KG1 (cell line): ENCODE results near the gene ZNF438.

Source experiments
- DNase-seq: peaks from one replicate; lab custom pipeline; 2025; lab: John Stamatoyannopoulos, UW

ZNF438 gene

DNA sequence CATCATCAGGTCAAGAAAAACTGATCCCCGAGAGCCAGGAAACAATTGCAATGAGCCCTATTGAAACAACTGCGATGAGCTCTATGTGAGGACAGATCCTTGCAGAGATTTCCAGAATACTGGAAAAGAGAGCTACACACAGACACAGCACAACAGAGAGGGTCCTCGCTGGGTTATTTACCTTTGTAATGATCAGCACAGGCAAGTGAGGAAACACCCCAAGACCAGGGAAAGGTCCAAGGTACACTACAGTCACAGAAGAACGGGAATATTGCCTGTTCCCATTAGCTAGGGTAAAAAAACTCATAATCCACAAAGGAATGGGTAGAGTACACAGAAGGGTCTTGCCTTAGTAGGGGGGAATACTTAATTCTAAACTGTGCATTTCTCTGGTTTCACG is 152.7 kb downstream of the ZNF438 start:
- DNase-seq = no peak

DNA sequence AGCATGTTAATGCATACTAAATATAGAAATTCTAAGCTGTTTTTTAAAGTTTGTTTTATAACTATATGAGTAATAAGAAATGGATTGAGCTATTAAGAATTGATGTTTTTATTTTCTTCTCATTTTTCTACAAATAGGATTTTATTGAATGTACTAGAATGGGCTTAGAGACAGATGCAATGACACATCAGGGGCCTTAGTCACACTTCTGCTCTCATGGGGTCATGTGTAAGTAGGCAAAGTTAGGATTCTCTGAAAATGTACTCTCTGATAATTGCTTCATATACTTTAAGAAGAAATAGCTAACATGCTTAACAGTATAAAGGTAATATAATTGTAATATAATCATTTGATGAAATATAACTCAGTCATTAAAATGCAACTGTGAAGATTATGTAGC is 154.6 kb downstream of the ZNF438 start:
- DNase-seq = no peak

DNA sequence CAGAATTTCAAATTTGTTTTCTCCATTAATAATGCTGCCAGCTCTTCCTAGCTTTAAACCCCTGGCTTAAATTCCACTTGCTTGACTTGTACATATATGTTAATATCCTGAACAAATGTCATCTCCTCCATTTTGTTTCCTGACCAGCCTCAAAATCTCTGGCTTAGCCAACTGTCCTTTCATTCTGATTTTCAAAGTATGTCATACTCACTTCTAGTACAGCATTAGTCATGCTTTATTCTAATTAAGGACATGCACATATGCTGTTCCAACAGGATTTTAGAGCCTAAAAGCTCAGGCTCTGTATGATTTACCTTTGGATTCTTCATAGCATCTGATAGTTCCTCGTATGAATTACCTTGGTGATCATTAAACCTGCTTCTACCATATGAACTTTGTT is 158.3 kb downstream of the ZNF438 start:
- DNase-seq = no peak

DNA sequence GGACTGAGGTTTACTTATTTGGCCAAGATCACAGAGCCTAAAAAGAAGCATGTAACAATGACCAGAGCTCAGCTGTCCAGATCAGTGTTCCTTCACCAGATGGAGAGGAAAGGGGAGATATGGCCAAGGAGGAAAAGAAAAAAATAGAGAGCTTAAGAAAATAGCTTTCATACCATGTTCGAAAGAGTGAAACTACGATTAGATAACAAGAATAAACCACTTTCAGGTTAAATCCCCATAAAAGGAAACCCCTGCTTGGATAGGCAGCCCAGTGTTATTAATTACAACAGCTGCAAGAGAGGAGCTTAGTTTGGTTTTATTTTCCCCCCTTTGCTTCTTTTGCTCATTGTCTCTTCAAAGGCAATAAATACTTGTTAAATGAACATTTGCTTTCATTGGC is 160.8 kb downstream of the ZNF438 start:
- no peak for DNase-seq

DNA sequence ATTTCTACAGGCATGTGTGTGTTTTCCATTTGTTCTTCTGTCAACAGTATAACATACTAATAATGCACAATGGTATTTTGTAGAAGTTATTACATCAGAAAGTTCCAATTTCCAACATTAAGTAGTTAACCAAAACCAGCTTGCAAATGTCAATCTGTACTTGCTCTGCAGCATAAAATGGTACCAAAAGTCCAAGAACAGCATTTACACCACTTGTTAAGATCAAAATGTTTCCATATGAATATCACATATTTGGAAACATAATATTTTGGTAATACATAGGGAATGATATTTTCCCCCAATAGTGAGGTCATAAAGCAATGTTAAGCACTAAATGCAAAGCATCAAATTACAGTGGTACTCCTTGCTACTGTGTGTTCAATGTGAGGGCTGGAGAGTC is 162.1 kb downstream of the ZNF438 start:
- no peak for DNase-seq

DNA sequence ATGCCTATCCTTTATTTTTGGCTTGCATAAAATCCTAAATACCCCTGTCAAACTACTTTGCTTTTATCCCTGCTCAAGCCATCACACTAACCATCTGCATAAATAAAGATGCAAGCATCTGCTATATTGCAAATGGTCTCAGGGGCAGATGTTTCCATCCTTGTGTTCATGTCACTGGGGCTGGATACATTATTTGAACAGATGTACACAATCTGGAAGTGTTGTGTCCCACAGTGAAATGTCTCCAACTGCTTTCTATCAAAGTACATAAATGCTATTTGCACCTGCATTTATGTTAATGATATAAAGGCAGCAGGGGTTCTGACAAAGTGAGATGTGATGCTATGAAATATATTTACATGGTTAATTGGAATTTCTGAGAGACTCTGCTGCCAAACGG is 163.1 kb downstream of the ZNF438 start:
- no peak for DNase-seq

DNA sequence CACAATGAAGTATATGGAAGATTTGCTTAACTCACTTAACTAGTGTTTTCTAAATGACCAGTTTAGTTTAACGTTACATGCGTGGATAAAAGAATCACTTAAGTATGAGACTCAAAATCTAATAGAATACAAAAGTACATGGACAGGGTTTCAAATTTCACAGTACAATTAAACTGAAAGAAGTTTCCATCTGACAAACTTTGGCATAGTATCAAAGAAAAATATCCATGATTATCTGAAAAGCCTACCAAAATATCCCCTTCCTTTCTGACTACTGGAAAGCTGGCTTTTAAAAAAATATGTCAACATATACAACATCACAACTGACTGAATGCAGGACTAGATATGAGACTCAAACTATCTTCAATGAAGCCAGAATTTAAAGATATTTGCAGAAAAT is 164.8 kb downstream of the ZNF438 start:
- no peak for DNase-seq

DNA sequence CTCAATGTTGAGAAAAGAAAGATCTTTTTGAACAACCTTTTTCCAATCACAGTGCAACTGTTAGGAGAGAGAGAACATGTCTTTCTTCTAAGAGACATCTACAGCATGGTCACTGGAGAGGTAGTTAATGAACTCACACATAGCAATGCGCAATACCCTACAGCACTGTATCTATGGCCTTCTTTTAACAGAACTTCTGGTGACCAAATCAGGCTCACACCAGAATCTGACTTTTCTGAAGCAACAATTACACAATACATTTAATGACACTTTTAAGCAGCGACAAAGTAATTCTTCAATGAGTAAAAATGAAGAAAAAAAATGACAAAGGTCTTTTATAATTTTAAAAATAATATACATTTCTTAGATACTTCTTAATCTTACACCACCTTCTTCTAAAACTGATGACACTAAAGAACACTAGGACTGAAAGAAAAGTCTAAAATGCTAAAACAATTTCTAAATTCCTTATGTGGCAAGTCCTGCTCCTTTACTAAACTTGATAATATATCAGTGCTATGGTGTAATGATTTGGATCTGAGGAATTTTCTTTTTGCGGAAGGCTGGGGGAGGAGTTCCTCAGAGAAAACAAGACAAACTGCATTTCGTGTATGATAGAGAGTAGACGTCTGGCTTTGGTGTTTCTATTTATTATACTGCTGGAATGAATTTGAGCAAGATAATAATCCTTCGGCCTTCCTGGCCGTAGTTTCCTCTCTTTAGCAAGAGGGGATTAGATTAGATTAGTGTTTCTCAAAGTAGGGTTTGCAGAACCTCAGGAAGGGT is 166.3 kb downstream of the ZNF438 start:
- DNase-seq = no peak

DNA sequence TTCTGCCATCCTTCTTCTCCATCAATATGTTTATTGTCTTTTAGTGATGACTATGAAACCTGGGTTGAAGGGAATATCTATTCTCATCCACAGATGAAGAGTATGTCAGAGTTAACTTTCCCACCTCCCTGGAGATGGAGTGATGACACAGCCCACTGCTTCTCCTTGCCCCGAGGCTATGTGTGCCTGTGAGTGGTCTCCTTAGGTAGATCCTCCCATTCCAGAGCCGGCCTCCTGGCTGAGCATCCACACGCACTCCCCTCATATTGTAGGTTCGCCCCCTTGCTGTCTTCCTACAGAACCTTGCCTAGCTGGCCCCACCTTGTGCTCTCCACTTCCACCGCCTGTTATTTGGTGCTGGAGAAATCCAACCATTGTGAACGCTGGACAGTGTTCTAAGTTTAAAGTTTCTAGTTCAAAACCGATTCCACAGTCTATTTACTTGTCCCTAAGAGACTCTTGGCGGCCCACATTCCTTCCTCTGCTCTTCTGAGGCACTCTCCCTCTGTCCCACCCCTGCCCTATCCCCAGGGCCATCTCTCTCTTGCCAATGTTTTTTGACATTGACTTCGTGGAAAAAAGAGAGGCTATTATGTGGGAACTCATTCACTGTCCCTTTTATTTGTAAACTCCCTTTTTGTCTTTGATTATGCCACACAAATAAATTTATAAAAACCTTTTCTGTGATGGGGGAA is 168.0 kb downstream of the ZNF438 start:
- DNase-seq = no peak

DNA sequence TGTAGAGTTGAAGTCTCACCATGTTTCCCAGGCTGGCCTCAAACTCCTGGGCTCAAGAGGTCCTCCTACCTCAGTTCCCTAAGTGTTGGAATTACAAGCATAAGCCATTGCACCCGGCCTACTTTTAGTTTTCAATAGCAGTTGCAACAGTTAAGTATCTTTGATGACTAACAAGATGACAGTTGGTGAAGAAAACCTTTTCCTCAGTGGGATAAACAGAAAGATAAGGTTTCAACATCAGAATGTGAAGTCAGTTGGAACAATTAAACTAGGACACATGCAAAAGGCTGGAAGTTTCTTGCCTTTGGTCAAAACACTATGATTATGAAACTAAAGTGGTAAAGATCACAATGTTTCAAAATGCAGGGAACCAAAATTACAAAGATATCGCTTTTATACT is 169.2 kb downstream of the ZNF438 start:
- no peak for DNase-seq

DNA sequence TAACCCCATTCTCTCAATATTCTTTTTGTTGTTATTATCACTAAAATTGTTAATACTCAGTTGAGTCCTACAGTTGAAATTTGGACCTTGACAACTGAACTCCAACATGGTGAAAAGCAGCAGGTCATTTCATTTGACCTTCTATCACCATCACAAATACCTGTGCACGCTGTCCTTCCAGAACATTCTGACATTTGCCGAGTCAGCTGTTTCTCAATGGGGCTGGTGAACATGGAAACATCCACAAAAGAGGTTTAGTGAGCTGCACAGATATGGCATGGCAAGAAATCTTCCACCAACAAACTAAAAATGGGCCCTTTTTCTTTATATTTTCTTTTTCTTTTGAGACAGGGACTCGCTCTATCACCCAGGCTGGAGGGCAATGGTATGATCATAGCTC is 169.7 kb downstream of the ZNF438 start:
- no peak for DNase-seq

DNA sequence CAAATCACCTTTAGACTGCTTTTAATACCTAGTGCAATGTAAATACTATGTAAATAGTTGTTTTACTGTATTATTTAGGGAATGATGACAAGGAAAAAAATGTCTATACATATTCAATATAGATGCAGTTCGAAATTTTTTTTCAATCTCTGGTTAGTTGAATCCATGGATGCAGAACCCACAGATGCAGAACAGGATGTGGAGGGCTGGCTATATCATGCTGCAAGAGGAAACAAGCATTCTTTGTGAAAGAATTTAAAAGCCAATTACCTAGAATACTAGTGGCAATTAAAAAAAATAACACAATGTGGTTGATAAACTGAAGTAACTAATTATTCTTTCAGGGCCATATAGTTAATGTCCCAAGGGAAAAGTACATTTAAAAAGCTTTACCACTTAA is 170.4 kb downstream of the ZNF438 start:
- no peak for DNase-seq

DNA sequence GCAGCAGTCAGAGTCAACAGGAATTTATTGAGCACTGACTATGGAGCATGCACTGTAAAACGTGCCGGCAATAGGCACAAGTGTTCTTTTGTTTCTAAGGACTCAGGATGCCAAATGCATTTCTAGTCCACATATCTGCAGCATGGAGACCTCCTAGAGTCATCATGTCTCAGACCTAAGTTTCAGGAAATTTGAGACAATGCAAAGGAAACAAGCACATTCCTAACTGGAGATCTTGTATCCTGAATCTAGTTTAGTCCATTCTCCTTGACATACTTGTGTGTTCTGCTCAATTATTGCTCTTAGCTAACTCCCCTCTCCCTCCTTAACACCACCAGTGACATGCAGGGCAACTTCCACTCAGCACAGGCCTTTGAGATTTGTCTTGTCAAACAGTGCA is 173.2 kb downstream of the ZNF438 start:
- no peak for DNase-seq

DNA sequence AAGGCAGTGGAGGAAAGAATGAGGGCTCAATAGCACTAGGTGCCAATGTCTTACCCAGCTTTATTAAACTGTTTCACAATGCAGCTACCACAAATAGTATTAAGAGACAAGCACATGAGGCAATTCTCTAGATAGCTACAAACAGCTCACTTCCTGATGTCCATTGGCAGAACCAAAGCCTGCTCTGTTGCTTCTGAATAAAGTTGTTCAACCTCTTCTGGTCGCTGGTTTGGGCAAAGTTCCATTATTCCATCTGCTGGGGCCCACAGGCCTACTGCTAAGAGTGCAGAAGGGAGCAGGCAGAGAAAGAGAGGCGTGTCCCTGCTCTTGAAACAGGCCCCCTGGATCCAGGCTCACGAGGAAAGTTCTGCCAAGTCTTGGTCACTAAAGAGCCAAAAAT is 173.9 kb downstream of the ZNF438 start:
- no peak for DNase-seq

DNA sequence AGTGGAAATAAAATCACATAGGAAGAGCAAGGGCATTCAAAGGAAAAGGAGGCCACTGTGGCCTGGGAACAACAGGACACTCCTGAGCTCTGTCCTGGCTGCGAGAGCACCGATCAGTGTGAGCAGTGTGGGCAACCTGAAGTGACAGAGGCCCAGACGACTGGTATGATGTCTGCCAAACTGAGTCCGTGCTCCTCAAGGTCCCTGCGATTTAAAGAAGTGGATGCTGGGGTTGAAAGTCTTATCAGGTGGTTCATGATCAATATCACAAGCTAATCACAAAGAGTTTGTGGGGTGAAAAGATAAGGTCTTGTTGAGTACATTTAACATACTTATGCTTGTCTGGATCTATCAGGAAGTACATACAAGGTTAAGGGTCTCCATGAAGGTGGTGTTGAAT is 176.5 kb downstream of the ZNF438 start:
- DNase-seq = no peak

DNA sequence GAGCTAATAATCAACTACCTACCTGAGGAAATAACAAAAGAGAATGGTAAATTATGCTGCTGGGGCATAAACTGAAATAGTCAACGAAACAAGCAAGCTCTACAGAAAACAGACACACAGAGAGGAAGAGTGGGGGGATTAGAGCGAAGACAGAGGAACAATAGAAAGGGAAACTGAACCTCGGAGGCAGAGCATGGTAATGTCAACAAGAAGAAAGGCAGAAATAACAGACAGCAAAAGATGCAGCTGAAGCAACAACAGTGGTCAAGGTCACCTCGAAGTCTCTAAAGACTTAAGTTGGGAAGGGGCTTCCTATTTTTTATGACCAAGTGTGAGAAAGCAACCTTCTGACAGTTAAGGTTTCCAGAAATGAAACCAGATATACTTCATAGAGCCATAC is 177.0 kb downstream of the ZNF438 start:
- no peak for DNase-seq

DNA sequence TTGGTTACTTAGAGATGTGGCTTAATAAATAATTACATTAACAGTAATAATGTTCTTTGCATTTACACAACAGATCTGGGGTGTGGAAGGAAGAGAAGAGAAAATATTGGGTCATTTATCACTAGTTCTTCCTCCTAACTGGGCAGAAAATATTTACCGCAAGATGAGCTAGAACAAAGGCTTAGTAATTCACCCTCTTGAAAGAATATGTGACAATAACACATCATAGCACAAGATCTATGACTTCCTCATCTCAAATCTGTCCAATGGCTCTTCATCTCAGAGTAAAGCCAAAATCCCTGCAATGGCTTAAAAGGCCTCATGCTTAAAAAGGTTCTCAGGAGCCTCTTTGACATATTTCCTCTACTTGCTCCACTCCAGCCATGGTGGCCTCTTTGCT is 178.6 kb downstream of the ZNF438 start:
- DNase-seq = no peak

DNA sequence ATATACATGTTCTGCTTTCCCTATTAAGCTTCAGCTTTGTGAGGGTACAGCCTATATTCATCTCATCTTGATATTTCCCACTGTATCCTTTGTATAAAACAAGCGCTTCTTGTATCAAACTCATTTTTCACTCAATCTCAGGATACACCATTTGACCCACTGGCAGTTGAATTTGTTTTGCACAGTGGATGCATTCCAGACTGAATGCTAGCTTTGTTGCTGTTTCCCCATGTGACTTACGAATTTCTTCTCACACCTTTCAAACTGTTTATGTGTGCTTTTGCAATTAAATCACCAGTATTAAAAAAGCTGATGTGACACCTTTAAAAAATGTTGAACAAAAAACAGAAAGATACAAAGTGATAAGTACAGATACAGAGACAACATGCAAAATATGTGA is 180.9 kb downstream of the ZNF438 start:
- DNase-seq = no peak

DNA sequence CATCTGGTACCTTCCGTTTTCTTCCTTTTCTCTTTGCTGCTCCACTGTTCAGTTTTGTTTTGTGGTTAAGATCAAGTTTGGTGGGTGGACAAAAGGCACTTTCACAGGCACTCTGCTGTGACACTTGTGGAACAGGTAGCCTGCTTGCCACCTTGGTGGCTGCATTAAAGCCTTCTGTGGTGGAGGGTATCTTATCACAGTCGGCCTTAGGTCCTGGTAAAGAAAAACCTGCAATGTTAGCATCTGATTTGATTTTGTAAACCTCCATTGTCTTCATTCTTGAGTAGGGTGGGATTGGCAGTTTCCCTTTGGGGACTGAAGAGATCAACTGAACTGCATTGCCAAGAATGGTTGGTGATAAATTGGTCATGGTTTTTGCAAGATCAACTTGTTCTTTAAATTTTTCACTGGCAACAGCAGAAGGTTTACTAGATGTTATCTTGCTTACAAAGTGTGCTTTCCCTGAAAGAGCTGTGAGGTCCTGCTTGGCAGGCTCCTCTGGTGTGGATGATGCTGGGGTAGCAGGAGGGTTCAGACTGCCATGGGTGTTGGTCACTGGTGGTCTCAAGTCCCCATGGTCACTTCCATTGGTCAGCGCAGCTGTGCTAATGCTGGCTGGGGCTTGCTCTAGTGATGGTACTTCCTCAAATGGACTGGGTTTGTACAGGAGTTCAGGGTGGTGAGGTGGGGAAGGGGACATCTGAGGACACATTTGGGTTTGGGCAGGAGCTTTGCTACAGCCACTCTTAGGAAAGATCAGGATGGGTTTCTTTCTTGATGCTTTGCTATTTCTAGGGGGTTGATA is 182.2 kb downstream of the ZNF438 start:
- no peak for DNase-seq

DNA sequence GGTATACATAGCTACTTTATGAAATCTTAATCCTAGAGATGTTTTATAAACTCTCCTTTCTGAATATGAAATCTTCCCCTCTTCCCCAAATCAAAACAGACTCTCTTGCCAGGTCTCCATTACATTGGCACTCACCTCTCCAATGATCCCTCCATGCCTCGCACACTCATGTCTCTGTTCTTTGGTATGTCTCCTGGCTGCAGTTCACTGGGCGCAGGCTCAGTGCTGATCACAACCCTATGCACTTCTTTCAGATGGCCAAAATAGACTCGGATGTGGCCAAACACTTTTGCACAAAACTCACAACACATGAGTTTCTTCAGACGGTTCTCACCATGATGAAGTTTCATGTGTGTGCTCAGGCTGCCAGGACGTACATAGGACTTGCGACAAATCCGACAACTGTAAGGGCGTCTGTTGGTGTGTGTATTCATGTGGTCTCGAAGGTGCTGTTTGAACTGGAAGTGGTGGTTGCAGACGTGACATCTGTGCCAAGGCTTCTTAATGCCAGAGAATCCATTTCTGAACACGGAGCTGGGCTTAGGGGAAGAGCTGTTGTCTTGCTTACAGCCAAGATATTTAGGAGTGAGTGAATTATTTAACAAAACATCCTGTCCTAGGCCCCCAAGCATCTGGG is 183.2 kb downstream of the ZNF438 start:
- no peak for DNase-seq

DNA sequence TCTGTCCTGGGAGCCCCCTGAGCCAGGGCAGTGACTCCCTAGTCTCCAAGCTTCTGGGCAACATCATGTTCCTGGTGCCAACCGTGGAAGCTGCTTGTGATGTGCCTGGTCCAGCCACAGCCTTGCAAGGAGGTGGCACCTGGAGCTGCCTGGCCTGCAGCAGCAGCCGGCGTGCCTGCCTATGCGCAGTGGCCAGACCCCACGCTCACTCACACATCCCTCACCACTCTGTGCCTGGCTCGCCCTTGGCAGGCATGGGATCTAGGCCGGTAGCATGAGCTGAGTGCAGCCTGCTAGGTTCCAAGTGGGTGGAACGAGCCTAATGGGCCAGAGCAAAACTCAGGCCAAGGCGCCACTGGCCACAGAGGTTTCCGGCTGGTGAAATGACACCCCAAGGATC is 184.0 kb downstream of the ZNF438 start:
- no peak for DNase-seq

DNA sequence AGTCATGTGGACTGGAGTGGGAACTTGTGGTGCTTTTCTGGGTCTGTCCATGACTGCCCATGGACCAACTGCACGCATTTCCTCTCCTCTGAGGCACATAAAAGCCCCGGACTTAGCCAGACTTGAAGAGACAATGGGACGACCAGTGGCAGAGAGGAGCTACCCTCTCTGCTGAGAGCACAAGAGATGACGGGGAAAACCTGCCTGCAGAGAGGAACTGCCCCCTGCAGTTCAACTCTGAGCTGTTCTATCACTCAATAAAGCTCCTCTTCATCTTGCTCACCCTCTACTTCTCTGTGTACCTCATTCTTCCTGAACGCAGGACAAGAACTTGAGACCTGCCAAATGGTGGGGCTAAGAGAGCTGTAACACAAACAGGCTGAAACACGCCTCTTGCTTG is 184.5 kb downstream of the ZNF438 start:
- no peak for DNase-seq

DNA sequence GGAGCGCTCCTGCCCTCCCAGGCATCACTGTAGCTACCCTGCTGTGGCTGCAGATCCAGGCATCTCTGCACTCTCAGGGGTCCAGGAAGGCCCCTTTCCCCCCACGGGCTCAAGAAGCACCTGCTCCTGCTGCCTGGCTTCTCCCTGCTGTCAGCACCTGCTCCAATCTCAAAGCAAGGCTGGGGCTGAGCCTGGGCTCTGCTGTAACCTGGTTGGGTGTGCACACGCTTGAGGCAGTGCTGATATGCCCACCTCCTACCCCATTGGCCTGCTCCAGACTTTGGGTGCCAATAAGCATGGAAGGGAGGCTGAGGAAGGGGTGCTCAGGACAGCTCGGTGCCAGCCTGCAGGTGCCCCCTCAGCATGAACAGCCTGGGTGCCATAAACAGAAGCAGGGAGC is 185.0 kb downstream of the ZNF438 start:
- DNase-seq = no peak
